CD4-positive, alpha-beta T cell treated with Interleukin-10 for 1 hour (primary cell): Measurements from ENCODE around the gene PHC3.
A peak's percentile ranks its signal among the peaks of the same experiment; 100 is the strongest.
"Not testable (repeated sequence)": the region's sequence is repeated elsewhere in the genome, so short reads cannot be mapped to it uniquely, and the experiment has no call there.

ENCODE experiments used
- DNase-seq: peaks from one replicate; pipeline ENCODE4 v3.0.0-alpha.2; 2020

The PHC3 gene

DNA sequence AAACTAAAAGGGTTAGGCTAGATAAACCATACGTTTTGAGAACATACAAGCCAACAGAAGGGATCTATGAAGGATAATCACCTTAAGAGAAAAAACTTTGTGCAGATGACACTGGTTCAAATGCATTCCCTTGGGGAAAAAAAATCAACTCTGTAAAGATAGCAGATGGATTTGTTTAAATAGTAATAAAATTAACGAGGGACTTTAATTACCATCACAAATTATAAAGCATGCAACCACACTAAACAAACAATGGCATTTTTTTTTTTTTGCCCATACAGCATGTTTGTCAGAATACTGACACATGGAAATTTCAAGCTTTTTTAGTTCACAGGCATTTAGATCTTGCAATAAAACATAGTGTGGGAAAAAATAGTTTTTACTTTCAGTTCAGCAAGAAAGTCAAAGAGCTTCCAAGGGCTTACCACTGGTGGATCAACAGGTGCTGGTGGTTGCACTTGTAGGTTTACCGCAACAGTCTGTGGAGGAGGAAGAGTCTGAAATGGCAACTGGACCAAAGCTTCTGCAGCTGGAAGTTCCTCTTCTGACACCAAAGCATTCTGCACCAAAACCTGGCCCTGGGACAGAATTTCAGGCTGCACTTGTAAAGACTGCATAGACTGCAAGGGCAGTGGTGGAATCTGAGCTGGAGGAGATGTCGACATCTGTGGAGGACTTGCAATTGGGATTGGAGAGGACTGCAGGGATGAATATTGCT is 53.1 kb downstream of the PHC3 start:
- peak; percentile 6 for DNase-seq

DNA sequence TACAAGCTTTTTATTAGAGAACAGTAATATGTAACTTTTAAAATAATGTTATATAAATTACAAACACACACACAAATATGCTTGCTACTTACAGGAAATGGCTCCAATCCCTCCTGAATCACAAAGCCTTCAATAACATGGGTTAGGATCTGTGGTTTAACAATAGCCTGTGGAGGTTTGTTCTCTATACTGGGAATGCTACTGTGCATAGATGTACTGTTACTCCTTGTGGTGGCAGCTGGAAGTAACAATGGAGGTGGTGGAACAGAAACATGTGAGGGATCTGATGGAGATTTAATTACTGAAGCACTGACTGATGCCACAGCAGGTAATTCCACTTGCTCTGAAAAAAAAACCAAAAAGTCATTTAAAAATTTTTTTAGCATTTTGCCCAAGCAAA is 64.4 kb downstream of the PHC3 start:
- DNase-seq, result no peak

DNA sequence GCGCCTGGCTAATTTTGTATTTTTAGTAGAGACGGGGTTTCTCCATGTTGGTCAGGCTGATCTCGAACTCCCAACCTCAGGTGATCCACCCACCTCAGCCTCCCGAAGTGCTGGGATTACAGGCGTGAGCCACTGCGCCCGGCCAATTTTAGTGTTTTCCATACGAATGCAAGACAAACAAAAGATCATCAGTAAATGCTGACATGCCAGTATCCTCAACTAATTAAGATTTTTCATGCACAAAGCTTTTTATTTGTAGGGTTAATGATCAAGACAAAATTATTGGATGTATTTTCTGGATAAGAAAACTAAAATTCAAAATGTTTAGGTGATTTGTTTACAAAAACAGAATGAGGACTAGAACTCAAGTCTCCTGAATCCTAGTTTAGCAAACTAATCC is 67.4 kb downstream of the PHC3 start:
- not testable (repeated sequence) for DNase-seq

DNA sequence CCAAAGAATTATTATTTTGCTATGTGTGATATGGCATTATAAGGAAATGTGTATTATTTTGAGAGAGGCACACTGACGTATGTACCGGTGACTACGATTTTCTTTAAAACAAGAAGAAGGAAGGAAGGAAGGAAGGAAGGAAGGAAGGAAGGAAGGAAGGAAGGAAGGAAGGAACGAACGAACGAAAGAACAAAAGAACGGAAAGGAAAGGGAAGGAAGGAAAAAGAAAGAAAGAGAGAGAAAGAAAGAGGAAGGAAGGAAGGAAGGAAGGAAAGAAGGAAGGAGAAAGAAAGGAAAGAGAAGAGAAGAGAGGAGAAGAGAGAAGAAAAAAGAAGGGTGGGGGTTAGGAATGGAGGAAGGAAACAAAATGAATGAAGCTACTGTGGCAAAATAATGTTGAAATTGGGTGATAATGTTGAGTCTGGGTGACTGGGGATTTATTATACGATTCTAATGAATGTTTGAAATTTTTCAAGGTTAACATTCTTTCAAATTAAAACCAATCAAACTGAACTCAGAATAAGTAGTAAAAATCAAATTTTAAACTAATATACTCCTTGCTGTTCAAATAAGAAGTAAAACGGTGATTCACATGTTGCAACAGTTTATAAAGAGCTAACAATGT is 70.3 kb downstream of the PHC3 start:
- DNase-seq, result no peak

DNA sequence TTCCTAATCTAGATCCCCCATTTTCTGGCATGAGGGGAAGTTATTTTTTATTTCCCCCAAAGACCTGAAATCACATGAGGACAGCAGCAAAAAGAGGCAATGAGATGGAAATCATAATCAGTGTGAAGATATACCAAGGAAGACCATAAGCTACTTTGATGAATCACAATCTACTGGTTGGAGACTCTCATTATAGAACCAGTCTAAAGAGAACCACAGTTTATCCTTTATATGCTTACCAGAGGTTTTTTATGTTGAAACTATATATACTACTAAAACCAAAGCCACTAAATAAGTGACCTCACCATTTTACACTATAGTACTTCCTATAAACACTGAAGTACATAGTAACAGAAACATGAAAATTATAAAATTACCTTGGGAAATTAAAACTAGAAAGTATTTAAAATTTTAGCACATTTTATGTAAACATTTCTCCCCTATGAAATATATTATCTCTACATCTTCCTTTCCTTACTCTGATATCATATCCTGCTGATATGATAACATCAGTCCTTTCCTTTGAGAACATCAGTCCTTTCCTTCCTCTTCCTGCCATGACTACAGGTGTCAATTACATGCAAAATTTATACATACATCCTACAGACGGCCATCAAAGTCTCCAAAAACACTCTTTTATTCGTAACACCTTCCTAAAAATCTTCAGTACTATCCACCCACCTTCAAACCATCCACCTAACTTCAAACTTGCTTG is 71.8 kb downstream of the PHC3 start:
- DNase-seq, result no peak

DNA sequence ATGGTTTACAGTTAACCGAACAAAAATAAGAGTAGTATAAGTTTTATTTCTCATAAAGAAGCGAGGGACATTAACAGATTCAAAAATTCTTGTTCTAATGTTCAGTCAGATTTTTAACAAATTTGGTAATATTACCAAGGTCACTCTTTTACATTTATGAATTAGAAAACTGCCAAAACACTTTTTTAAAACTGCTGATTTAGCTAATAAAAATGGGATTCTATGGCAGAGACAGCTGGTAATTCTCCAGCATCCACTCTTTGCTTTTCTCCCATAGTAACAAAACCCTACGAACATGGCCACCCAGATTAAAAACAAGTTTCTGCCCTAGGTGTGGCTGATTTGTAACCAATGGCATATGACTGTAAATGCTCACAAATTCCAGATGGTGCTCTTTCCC is 72.6 kb downstream of the PHC3 start:
- DNase-seq, result no peak

DNA sequence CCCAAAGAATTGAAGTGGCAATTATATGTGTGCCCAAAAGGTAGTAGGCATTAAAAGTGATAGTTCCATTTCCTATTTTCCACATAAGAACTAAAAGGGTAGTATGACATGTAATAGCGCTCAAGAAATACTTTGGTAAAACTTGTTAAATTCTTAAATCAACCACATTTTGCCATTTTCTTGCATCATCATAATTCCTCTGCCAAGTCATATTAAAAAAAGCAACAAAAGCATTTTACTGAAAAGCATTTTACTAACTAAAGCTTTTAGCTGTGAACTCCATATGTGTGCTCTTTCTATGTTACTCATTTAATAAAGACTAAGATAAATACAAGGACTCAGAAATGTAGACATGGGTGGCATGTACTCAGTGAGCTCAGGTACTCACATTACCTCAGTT is 73.6 kb downstream of the PHC3 start:
- DNase-seq, result no peak

DNA sequence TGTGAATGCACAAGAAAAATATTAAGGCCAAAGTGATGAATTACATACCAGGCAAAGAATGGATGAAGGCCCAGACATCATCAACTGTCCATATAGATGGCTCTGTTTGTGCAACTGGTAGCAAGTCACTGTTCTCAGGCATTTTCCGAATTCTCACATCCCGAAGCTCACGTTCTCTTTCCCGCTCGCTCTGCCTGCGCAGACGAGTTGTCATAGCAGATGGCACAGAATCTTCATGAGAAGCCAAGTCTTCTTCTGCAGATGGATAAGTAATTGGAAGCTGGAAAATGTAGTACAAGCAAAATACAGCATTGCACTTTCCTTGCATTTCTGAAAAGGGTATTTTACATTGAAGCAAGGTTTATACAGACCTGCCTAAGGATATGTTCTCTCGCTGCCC is 79.1 kb downstream of the PHC3 start:
- DNase-seq, result no peak

DNA sequence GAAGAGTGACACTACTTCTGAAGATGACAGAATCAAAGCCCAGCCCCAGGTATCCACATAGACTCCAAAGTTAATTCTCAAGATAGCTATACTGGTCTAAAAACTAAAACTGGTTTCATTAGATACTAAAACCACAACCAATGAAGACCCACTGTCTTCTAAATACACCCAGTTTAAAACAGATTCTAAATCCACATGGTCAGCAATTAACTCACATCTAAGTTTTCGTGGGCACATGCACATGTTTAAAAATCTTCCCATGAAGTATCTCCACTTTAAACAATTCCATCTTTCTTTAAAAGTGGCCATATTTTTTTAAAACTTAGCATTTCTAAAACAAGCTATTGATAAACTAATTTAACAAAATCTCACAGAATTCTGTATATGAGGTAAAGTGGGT is 80.6 kb downstream of the PHC3 start:
- DNase-seq, result no peak

DNA sequence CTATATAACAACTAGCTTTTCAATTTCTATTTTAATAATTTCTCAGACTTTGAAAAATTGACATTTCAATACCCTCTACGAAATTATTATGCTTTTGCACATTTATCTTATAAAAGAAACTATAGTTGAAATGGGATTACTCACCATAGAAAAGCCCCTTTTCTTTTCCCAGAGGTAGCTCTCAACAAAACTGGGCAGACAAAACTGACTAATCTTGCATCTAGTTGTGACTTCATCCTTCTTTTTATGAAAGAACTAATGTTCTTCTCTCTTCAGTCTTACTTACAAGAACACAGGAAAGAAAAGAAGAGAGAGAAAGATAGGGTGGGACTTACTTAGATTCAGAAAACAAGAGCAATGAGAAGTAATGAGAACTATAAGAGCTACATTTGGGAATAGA is 82.8 kb downstream of the PHC3 start:
- no peak for DNase-seq

DNA sequence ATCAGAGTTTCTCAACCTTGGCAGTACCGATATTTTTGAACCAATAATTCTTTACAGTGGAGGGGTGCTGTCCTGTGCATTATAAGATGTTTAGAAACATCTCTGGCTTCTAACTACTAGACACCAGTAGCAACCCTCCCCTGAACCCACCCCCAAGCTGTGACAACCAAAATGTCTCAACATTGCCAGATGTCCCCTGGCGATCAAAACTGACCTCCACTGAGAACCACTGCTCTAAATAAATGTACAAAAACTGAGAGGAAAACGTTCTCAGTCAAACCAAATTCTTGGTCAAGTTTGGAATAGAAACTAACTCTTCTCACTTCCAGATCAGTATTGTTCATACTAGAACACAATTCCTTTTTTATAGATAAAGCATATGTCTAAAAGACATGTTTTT is 85.2 kb downstream of the PHC3 start:
- DNase-seq, result no peak

DNA sequence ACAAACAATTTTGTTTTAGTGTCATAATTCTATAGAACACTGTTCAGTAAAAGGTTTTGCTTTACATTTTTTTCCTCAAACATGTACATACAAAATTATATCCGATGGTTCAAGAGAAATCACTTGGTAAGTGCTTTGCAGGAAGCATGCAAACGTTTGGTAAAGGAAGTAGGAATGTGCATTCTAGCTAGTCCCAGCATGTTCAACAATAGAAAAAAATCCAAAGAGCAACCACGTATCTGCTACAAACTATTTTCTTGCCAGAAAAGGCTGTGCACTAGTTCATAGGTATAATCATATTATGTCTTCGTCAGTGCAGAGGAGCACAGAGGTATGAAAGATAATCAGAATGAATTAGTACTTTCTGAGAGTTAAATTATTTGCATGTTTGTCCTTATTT is 85.8 kb downstream of the PHC3 start:
- DNase-seq, result no peak

DNA sequence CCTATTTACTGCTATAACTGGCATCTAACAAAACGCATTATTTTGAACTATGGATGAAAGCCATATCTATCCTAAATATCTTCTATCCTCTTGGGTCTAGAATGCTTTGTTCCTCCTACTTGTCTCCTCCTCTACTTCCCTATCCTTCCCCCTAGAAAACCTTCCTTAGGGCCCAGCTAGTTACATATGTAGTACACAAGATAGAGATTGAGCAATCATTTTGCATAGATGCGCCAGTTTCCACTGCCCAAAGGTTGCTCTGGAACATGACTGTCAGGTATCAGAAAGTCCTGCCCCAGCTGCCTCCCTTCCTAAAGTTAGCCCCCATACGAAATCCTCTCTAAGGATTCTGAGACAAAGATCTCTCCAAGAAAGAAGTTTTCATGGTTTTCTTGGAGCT is 88.6 kb downstream of the PHC3 start:
- DNase-seq, result no peak

DNA sequence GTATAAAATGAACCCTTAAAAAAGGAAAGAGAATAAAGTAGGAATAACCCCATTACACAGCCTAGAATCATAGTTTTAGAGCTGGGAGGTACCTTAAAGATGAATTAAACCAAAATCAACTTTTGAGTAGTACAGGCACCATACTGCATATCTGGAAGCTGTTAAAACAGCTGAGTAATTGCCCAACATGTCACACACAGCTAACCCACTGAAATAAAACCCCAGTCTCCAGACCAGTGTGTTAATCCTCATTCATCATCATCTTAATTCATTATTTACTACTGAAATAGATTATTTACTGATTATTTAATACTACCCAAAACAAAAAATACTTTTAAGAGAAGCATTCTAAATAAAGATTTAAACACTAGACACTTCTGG is 90.9 kb downstream of the PHC3 start:
- no peak for DNase-seq

DNA sequence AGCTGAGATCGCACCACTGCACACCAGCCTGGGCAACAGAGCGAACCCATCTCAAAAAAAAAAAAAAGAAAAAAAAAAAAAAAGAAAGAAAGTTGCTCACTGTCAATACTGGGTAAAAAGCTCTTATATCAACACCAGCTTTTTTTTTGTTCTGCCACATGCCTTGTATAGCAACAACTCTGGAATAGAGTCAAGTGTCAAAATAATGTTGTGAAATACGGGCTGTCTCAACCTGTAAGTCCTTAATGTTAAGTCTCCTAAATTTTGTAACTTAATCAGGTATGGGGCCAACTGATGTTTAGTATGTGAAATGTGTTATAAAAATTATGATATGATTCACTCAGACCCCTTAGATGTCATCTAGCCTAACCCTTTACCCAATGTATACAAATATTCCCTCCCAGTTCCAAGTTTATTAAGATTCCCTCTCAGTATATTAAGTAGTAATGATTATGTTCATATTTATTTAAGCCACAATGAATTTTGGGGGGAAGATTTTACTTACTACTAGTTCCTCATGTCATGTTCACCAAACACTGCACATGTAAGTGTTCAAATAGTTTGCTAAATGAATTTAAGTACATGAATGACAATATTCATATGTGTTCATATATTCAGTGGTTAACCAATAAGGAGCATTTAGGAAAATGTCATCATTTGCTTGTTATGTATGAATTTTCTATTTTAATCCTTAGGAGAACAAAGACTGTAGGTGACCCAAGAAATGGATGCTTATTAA is 91.5 kb downstream of the PHC3 start:
- DNase-seq, result no peak

DNA sequence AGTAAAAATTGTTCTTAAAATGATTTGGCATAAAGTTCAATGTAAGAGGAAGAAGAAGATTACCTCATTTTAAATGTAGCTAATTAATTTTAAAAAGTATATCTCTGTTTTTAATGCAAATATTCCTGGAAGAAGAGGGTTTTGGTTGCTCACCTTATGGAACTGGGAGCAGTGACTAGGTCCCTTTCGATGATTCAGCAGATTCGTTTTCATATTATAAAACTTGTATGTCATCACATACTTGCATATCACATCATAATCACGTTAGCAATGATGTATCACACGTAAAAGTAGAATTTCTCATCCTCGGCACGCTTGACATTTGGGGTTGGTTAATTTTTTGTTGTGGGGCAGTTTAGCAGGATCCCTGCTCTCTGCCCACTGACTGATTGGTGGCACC is 96.1 kb downstream of the PHC3 start:
- no peak for DNase-seq

DNA sequence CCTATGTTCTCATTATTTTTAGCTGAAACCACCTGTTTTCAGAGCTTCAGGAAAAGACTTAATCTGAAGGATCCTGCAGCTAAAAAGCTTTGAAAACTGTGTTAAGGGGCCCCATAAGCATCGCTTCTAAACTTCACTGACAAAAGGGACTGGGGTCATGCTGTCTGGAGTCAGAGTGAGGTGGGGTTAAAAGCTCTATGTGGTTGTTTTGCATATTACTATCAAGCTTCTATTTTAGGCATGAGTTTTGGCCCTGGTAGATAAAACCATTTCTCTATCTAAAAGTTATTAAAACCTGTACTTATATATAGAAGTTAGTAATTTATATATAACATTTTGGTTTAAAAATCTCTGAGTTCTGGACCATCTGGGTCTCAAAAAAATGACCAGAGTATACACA is 98.2 kb downstream of the PHC3 start:
- DNase-seq, result no peak

DNA sequence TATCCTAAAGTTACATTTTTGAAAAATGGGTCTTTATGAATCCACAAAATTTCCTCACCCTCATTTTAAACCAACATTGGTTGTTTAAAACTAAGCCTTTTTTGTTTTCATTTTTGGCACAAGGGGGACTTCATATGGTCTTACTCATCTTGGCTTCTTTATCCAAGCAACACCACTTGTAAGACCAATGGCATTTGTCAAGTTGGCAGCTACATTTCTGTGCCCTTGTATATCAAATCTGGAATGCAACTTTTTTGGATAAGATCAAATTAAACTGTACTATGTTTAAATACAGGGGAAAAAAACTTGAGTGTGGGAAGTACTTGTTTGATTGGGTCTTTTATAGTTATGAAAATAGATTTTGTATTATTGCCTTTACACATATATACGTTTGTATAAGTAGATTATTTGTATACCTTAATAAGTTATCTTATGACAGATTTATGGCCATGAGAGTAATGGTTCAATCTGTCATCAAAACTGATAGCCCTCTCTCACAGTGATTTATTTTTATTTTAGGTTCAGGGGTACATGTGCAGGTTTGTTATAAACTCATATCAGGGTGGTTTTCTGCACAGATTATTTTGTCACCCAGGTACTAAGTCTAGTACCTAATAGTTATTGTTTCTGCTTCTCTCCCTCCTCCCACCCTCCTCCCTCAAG is 100.3 kb downstream of the PHC3 start:
- no peak for DNase-seq

DNA sequence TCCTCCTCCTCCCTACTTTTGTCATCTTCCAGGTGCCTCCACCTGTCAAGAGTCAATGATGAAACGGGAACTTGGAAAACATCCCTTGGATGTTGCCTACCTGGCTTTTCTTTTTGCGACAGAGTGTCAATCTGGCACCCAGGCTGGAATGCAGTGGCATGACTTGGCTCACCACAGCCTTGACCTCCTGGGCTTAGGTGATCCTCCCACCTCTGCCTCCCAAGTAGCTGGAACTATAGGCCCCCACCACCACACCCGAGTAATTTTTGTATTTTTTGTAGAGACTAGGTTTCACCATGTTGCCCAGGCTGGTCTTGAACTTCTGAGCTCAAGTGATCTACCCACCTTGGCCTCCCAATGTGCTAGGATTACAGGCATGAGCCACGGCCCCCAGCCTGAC is 100.9 kb downstream of the PHC3 start:
- DNase-seq, result no peak

DNA sequence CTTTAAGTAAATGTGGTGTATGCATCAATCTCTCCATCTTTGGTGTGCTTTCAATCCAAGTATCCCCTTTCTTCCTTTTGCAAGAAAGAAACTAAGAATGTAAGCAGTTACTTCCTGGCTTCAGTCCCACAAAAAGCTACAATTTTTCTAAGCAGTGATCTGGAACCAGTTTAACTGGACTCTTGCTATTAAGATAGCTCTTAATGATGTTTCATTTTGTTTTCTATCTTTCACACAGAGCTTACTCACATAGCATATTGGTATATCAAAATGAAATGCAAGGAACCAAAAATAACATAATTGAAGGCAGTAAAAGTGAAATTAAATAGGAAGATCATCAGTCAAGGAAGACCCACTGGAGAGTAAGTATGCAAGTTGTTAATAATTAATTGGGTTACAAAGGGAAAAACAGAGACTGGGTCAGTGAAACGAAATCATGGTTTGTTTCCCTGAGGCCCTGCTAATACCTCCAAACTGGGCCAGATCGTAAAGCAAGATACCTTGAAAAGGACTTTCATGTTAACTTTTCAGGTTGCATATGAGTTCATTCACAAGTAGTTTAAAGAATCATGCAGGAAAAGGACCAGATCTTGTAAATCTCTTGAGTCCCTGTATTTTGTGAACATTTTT is 101.9 kb downstream of the PHC3 start:
- DNase-seq, result no peak

DNA sequence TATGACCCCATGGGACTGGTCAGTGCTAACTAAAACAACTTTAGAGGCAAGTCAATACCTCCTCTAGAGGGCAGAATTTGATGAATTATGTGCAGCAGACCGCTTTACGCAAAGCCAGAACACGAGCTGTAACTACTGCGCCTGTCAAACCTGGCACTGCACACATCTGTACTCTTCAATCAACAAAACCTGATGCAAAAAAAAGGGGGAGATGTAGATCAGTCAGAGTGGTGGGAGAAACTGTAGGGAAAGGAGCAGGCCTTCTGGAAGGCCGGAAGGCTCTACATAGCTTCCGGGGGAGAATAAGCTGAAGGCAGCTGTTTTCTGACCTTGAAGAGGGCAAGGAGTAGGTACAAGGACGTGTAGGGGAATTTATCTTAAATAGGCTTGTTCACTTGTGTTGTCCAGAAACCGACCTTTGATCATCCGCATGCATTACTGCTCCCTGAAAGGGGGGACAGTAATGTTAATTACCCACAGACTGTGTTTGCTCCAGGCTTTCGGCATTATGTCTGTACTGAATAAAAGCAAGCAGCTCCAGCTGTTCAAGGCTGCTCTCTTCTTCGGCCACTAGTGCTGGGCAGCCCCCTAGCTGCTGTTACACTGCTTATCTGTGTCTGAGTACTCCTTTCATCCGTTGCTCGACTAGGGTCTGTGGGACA is 102.8 kb downstream of the PHC3 start:
- no peak for DNase-seq

DNA sequence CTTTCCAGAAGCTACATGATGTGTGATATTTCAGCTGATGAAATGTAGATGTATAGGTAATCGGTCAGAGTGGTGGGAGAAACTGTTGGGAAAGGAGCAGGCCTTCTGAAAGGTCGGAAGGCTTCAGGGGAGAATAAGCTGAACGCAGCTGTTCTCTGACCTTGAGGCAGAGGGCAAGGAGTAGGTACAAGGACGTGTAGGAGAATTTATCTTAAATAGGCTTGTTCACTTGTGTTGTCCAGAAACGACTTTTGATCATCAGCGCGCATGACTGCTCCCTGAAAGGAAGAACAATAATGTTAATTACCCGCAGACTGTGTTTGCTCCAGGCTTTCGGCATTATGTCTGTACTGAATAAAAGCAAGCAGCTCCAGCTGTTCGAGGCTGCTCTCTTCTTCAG is 104.2 kb downstream of the PHC3 start:
- DNase-seq, result no peak
